AG09319 (cell line): ENCODE measurements around the gene PRR11.

Experiments
- DNase-seq: peaks from one replicate; pipeline ENCODE4 v3.0.0-alpha.2; 2010; ENCODE audit warnings: low read depth; ENCODE audit errors: extremely low read depth
- TF ChIP-seq, protein P1 (sequence below): IDR thresholded peaks from 2 replicates; pipeline ENCODE4 v1.5.1; 2011; ENCODE audit warnings: low read depth, mild to moderate bottlenecking, inconsistent platforms, low read length, moderate library complexity

Gene PRR11

DNA sequence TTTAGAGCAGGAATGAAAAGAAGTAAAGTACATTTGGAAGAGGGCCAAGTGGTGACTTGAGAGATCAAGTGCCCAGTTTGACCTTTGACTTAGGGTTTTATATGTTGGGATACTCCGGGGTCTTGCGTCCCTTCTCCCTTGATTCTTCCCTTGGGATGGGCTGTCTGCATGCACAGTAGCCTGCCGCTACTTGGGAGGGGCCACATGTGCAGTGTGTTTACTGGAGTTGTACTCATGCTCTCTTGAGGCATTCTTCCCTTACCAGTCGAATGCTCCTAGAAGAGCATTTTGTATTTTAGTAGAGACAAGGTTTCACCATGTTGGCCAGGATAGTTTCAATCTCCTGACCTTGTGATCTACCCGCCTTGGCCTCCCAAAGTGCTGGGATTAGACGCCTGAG lies 88.5 kb downstream of the PRR11 start:
- TF ChIP-seq, protein P1, sequence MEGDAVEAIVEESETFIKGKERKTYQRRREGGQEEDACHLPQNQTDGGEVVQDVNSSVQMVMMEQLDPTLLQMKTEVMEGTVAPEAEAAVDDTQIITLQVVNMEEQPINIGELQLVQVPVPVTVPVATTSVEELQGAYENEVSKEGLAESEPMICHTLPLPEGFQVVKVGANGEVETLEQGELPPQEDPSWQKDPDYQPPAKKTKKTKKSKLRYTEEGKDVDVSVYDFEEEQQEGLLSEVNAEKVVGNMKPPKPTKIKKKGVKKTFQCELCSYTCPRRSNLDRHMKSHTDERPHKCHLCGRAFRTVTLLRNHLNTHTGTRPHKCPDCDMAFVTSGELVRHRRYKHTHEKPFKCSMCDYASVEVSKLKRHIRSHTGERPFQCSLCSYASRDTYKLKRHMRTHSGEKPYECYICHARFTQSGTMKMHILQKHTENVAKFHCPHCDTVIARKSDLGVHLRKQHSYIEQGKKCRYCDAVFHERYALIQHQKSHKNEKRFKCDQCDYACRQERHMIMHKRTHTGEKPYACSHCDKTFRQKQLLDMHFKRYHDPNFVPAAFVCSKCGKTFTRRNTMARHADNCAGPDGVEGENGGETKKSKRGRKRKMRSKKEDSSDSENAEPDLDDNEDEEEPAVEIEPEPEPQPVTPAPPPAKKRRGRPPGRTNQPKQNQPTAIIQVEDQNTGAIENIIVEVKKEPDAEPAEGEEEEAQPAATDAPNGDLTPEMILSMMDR, result no peak
- no peak for DNase-seq
